A204.1 (cell line): Measurements from ENCODE around the gene FAM120B.

Experiments used
- FAIRE-seq: peaks from 2 replicates; lab custom pipeline; 2012; peaks lifted over from hg19 to GRCh38; lab: Jason Lieb, UNC

The FAM120B gene

GRCh38 chr6:170355661-170356060, 49.1 kb downstream of the FAM120B start:
- no peak for FAIRE-seq

DNA sequence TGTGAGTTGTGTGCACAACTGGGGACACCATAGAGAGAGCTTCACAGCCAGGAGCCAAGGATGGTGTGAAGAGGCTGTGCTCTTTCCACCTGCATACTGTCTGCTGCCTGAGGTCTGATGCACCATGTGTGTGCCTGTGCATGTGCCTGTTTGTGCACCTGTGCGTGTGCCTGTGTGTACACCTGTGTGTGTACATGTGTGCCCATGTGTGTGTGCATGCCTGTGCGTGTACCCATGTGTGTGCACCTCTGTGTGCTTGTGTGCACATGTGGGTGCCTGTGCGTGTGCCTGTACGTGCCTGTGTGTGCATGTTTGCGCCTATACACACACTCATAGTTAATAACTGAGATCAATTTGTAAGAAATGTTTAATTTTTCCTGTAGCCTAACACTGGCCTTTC, 51.3 kb downstream of the FAM120B start:
- FAIRE-seq = no peak

DNA sequence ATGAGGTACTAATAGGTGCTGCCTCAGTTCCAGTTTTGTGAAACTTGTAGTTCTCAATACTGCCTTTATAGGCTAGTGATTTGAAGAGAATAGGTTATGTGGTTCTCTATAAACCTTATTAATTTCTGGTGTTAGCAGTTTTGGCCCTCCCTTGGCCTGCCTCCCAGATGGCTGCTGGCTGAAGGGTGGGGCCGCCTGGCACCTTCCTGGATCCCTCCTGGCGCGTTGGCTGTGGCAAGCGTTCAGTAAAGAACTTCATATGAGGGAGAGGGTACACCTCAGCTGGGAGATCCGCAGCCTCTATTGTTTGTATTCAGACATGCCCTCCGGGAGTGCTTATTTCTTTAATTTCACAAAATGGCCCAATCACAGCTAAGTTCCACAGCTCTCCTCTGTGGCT, 51.9 kb downstream of the FAM120B start:
- FAIRE-seq = no peak

- FAIRE-seq = no peak
Measured at GRCh38 chr6:170360476-170360875, 53.9 kb downstream of the FAM120B start.

DNA sequence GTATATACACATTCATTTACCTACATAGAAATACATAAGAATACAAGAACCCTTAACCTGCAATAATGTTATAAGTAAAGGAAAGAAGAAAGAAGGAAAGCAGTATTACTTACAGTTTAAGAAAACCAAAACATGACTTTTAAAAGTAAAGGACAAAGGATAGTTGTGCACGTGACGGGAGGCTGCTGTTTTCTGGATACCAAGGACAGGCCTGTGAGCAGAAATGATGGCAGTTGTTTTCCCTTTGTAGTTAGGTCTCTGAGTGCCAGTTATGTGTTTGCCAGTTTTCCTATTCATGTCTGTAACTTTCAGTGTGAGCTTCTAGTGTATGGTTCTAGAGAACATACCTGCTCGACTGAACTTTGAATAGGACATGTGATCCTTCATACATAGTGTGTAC, 54.8 kb downstream of the FAM120B start:
- no peak for FAIRE-seq

DNA sequence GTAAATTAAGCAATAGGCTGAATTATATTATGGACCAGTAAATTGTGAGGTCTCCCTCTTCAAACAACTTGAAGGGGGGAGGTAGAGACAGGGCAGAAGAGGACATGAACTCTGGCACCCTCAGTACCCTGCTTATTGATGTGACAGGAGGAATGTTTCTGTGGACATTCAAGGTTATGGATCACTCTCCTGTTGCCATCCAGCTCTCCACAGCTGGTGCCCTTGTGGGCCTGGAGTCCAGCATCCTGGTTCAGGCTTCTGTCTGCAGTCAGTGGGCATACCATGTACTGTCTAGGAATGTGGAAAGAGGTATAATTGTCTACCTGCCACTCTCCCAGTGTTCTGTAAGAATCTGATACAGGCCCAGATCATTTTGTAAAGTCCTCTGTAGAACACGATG, 55.6 kb downstream of the FAM120B start:
- no peak for FAIRE-seq

- no peak for FAIRE-seq
Measured at GRCh38 chr6:170363255-170363654, 56.7 kb downstream of the FAM120B start.

- no peak for FAIRE-seq
Measured at GRCh38 chr6:170365121-170365520, 58.6 kb downstream of the FAM120B start.

GRCh38 chr6:170365593-170365992, 59.0 kb downstream of the FAM120B start:
- FAIRE-seq = no peak

DNA sequence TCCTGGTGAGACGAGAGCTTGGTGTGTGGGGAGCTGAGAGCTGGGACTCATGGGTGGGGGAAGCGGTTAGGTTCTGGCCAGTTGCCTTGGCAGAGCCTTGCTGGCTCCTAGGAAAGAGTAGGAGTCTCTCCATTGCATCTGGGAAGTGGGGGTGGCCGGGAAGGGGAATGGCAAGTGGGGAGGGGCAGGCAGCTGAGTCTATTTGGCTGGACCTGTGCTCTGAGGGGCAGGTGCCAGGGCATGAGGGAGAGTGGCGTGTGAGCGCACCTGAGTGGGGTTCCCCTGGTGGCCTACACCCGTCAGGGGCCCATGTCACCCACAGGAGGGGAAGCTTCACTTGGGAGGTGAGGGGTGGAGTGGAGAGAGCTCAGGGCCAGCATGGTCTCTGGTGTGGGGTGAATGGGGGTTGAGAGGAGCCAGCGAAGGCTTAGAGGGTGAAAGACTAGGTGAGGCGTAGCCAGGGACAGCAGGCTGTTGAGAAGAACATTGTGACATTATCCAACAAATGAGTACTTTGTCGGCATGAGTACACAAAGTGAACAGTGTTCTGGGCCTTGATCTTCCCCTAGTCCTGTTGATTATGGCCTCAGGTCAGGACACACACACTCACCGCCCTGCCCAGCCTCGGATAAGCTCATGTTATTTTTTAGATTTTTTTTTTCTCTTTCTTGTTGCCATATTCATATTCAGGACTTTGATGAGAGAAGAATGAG, 59.8 kb downstream of the FAM120B start:
- FAIRE-seq = no peak

GRCh38 chr6:170367241-170367640, 60.7 kb downstream of the FAM120B start:
- no peak for FAIRE-seq

DNA sequence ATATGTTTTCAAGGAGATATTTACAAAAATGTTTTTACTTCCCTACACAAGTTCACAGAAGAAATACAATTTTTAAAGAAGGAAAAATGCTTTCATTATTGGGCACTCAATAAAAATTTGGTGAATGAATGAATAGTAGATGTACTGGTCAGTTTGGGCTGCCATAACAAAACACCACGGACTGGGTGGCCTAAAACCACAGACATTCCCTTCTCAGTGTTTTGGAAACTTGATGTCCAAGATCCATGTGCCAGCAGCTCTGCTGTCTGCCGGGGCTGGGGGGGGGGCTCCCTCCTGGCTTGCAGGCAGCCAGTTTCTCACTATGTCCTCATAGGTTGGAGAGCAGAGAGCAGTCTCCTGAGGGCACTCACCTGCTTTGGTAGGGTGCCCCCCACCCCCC, 62.0 kb downstream of the FAM120B start:
- FAIRE-seq = no peak

- no peak for FAIRE-seq
Measured at GRCh38 chr6:170369403-170369802, 62.8 kb downstream of the FAM120B start.

GRCh38 chr6:170370416-170370815, 63.9 kb downstream of the FAM120B start:
- FAIRE-seq = no peak

- no peak for FAIRE-seq
Measured at GRCh38 chr6:170371080-170371479, 64.5 kb downstream of the FAM120B start.

GRCh38 chr6:170371588-170371987, 65.0 kb downstream of the FAM120B start:
- FAIRE-seq = no peak

GRCh38 chr6:170372380-170373325, 66.1 kb downstream of the FAM120B start:
- no peak for FAIRE-seq

DNA sequence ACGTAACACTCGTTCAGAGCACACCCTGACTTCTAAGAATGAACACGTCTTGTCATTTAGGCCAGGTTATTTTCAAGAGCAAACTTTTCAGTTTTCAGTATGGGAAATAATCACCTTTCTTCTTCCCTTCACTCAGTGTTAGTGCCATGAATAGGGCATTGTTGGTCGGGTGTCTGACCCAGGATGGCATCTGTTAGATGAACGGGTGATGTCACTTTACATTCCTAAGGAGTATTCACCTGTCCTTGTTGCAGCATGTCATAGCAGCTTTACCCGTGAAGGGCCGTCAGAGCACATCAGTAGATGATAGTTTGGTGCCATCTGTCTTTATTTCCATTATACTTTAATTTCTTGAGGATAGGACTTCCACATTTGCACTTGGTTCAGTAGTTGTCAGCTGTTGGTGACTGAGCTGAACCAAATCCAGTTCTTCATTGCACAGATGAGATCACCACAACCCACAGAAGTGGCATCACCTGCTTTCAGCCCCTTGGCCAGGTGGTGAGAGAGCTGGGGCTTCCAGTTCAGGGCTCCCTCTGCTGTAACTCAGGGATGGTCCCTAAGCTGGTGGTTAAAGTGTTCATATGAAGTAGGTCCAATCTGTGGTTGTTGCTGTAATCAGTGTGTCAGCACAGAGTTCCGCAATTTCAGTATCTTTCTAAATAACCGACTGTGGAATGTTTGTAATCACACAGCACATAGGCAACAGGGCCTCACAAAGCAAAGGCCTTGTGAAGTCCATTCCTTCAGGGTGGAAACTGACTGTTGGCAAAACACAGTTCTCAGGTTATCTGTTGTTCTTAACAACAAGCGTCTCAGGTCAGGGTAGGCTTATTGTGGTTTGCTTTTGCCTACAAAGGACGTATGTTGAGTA, 68.2 kb downstream of the FAM120B start:
- no peak for FAIRE-seq

- FAIRE-seq = no peak
Measured at GRCh38 chr6:170375661-170376060, 69.1 kb downstream of the FAM120B start.

DNA sequence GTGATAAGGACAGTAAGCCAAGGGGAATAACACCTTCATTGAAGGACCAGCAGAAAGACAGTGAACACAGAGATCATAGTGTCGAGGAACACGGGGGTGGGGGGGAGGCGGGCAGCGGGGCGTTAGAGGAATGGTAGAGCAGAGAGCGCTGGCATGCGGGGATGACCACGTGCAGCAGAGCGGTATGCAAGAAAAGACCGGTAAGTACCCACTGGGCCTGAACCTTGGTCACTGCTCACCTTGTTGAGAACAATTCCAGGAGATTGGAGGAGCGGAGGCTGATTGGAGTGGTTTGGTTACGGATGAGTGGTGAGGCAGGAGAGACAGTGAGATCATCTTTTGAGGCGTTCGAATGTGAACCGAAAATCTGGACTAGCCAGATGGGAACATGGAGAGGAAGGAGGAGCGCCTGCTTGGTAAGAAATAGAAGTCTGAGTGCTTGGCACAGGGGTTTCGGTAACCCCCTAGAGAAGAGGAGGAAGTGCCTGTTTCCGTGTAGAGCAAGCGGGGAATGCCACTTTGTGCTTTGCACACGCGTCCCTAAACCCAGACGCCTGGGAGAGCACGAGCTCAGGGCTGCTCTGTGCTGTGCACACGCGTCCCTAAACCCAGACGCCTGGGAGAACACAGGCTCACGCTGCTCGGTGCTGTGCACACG, 70.0 kb downstream of the FAM120B start:
- no peak for FAIRE-seq

DNA sequence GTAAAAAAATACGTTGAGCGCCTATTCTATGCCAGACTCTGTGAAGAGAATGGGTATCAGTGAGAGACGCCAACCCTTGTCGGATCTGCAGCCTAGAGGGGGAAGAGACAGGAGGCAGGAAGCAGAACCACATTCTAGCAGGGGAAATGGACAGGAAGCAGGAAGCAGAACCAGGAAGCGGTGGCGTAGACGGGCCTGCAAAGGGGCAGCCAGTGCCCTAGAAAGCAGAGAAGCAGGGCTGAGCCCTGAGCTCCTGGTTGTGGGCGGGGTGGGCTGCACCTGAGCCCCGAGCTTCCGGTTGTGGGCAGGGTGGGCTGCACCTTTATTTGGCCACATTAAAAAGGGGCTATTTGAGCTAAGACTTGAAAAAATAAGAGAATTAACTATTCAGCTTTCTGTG, 71.9 kb downstream of the FAM120B start:
- FAIRE-seq = no peak

DNA sequence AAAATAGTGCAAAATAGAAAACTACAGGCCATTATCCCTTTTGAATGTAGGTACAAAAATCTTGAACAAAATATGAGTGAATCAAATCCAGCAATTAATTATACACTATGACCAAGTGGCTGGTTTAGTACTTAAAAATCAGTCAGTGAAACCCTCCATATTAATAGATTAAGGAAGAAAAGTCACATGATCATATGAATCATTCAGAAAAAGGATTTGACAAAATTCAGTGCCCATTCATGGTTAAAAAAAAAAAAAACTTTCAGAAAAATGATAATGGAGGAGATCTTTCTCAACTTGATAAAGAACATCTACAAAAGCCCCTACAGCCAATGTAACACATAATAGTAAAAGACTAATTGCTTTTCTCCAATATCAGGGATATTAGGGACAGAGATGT, 75.0 kb downstream of the FAM120B start:
- no peak for FAIRE-seq
